Panc1 (cell line): ENCODE measurements around the gene VWA2. TPM values are rescaled to one million over a fixed set of nuclear protein-coding genes. Genes with fewer than 3 reads are reported as not detected.

Source experiments
- ATAC-seq: fragments of 200-7000 bp; cut with Tn5 transposase; 2 replicates; pipeline ENCODE4 v1.9.1; 2020; ENCODE audit warnings: mild to moderate bottlenecking, moderate library complexity
- BruUV-seq: library from RNA; stranded (reverse); fragments of 400-500 nt; replicated peaks from 2 replicates; lab custom pipeline; 2021; lab: Mats Ljungman, UMichigan
- CTCF ChIA-PET: fragments of 300-600 bp; sonication (Branson Sonifier 250); formaldehyde crosslinking; loops from one replicate; lab custom pipeline; 2022; ENCODE audit warnings: antibody characterized with exemption; lab: Charles Lee
- POLR2A ChIA-PET: fragments of 300-600 bp; sonication (Branson Sonifier 250); formaldehyde crosslinking; loops from one replicate; lab custom pipeline; 2022; ENCODE audit warnings: antibody characterized with exemption; lab: Charles Lee
- DNase-seq: peaks from one replicate; pipeline ENCODE4 v3.0.0-alpha.2; 2010; ENCODE audit warnings: low read depth, low spot score
- H3K27ac ChIP-seq: 2 replicates; pipeline ENCODE4 v1.5.1; 2011; ENCODE audit warnings: mild to moderate bottlenecking, low read length, inconsistent platforms
- H3K27me3 ChIP-seq: fragments of 200-500 bp; sonication (Bioruptor generic); 2 replicates; pipeline ENCODE4 v1.6.0; 2014; ENCODE audit warnings: low read length, inconsistent platforms; ENCODE audit not compliant: control insufficient read depth, insufficient read depth
- H3K36me3 ChIP-seq: fragments of 200-500 bp; sonication (Bioruptor generic); 2 replicates; pipeline ENCODE4 v1.5.1; 2014; ENCODE audit warnings: inconsistent platforms, mild to moderate bottlenecking, low read length, moderate library complexity; ENCODE audit not compliant: control insufficient read depth, insufficient read depth
- H3K4me1 ChIP-seq: 2 replicates; pipeline ENCODE4 v1.5.1; 2011; ENCODE audit warnings: inconsistent platforms, mild to moderate bottlenecking, low read length, moderate library complexity; ENCODE audit not compliant: control insufficient read depth, insufficient read depth
- H3K4me3 ChIP-seq, 2 experiments: 2 replicates each; pipeline ENCODE4 v1.5.1; 2011 to 2012; ENCODE audit warnings: low read depth in 2 of 2, low read length in 2 of 2, mild to moderate bottlenecking in 2 of 2, inconsistent platforms in 1 of 2, moderate library complexity in 1 of 2
- H3K9me3 ChIP-seq: fragments of 200-500 bp; sonication (Bioruptor generic); 2 replicates; pipeline ENCODE4 v1.5.1; 2014; ENCODE audit warnings: low read depth, mild to moderate bottlenecking, inconsistent platforms, low read length, moderate library complexity; ENCODE audit not compliant: control insufficient read depth, insufficient read depth
- CTCF ChIP-seq: fragments of 450-650 bp; IDR thresholded peaks from 2 replicates; pipeline ENCODE4 v1.5.1; 2017; ENCODE audit warnings: mild to moderate bottlenecking
- POLR2AphosphoS5 ChIP-seq: IDR thresholded peaks from 2 replicates; pipeline ENCODE4 v1.6.1; 2012; ENCODE audit warnings: mild to moderate bottlenecking, low read depth, low read length, moderate library complexity
- SIN3A ChIP-seq: IDR thresholded peaks from 2 replicates; pipeline ENCODE4 v1.6.1; 2012; ENCODE audit warnings: low read depth, mild to moderate bottlenecking, low read length, moderate library complexity, borderline replicate concordance; ENCODE audit not compliant: insufficient read depth
- TCF7L2 ChIP-seq: IDR thresholded peaks from 2 replicates; pipeline ENCODE4 v1.6.1; 2011; ENCODE audit warnings: mild to moderate bottlenecking, low read depth, low read length, inconsistent platforms
- in situ Hi-C: cut with HindIII; loops from 2 replicates; pipeline ENCODE4 v1.10.0; 2016; ENCODE audit warnings: low sequenced_read_pairs, low pct_unique_long_range_greater_than_20kb
- intact Hi-C: fragments of 100-400 bp; cut with micrococcal nuclease; formaldehyde crosslinking; loops from one replicate; pipeline ENCODE4 v1.10.0; 2022; ENCODE audit not compliant: unreplicated experiment
- total RNA-seq: library from RNA; stranded (reverse); gene quantifications from one replicate; pipeline ENCODE4 v1.2.1, GENCODE V29; 2021; ENCODE audit not compliant: unreplicated experiment
- TF ChIP-seq, protein P1 (sequence below), 2 experiments: IDR thresholded peaks; 2 replicates each; pipeline ENCODE4 v1.6.1; 2011 to 2012; ENCODE audit warnings: low read depth in 2 of 2, control low read depth in 1 of 2, low read length in 1 of 2, mild to moderate bottlenecking in 1 of 2, moderate library complexity in 1 of 2; ENCODE audit not compliant: insufficient read depth in 1 of 2

Gene VWA2
- total RNA-seq, 1 experiment from 2014 or later, result 0.77 TPM

- in situ Hi-C loops (no loop called here), intact Hi-C loops (loop anchor here (5.0 kb wide), 1 partner anchor 96 kb away; the partner anchor contains the start of gene AFAP1L2)
- peak; percentile 68 for DNase-seq
- Histone ChIP-seq H3K27me3 (no peaks in the 10 kb centered on the region), H3K4me3 (peak overlapping the region in 1 of 2 experiments; percentile 26; a peak in 2 of 4 replicates), H3K27ac (peak overlapping the region; percentile 91), H3K36me3 (no peaks in the 10 kb centered on the region), H3K4me1 (peaks cover 56% of the 10 kb centered on the region), H3K9me3 (no peaks in the 10 kb centered on the region)
- no TSS peak for BruUV-seq
- CTCF ChIA-PET, result interaction anchor here (0.7 to 0.9 kb wide), 7 partner anchors 77 to 183 kb away, joined by 3 to 6 read pairs (median 4); no protein-coding TSS in a partner anchor
- POLR2A ChIA-PET, result interaction anchor here (0.6 to 1.4 kb wide), 2 partner anchors 76 to 97 kb away, joined by 3 to 8 read pairs; no protein-coding TSS in a partner anchor
- ATAC-seq, result peak; percentile 94
- TF ChIP-seq POLR2AphosphoS5, result peak; percentile 87
- TF ChIP-seq TCF7L2, result no peak
Measured at GRCh38 chr10:114306116-114306973, 67.3 kb downstream of the VWA2 start.

DNA sequence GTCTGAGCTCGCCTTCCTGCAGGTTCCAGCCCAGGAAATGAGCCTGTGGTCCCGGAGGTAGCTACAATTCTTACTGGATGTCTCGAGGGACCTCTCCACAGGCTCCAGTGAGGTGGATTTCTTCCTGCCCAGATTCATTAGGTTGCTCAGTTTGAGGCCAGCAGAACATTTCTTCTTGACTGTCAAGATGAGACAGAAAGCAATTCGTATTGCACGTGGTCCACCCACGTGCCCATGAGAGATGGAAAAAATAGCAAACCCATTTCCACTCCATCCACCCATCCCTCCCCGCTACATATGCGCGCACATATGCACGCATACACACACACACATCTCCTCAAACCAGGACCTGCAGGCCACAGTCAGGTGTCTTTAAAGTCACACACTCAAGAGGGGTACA, 68.7 kb downstream of the VWA2 start:
- H3K4me1 ChIP-seq, result peaks cover 56% of the 10 kb centered on the region
- TF ChIP-seq, protein P1, sequence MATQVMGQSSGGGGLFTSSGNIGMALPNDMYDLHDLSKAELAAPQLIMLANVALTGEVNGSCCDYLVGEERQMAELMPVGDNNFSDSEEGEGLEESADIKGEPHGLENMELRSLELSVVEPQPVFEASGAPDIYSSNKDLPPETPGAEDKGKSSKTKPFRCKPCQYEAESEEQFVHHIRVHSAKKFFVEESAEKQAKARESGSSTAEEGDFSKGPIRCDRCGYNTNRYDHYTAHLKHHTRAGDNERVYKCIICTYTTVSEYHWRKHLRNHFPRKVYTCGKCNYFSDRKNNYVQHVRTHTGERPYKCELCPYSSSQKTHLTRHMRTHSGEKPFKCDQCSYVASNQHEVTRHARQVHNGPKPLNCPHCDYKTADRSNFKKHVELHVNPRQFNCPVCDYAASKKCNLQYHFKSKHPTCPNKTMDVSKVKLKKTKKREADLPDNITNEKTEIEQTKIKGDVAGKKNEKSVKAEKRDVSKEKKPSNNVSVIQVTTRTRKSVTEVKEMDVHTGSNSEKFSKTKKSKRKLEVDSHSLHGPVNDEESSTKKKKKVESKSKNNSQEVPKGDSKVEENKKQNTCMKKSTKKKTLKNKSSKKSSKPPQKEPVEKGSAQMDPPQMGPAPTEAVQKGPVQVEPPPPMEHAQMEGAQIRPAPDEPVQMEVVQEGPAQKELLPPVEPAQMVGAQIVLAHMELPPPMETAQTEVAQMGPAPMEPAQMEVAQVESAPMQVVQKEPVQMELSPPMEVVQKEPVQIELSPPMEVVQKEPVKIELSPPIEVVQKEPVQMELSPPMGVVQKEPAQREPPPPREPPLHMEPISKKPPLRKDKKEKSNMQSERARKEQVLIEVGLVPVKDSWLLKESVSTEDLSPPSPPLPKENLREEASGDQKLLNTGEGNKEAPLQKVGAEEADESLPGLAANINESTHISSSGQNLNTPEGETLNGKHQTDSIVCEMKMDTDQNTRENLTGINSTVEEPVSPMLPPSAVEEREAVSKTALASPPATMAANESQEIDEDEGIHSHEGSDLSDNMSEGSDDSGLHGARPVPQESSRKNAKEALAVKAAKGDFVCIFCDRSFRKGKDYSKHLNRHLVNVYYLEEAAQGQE (IDR thresholded peaks at IDR 0.05; ENCODE audit: insufficient read depth in 1 of 2, low read depth in 2 of 2, low read length in 1 of 2), result no peak
- TF ChIP-seq CTCF, result no peak
- no peak for TF ChIP-seq SIN3A
- TF ChIP-seq TCF7L2, result no peak
- TF ChIP-seq POLR2AphosphoS5, result no peak
- ChIA-PET CTCF (no interaction called here), POLR2A (interaction anchor here (0.6 to 1.4 kb wide), 2 partner anchors 23 to 96 kb away, joined by 3 to 4 read pairs; no protein-coding TSS in a partner anchor)
- intact Hi-C loops (loop anchor here (5.0 kb wide), 1 partner anchor 95 kb away; the partner anchor contains the start of gene AFAP1L2), in situ Hi-C loops (no loop called here)
- no peak for ATAC-seq
- H3K36me3 ChIP-seq, result no peaks in the 10 kb centered on the region
- H3K27me3 ChIP-seq, result no peaks in the 10 kb centered on the region
- no peak for DNase-seq
- H3K27ac ChIP-seq, result peak overlapping the region; percentile 91
- TSS peak; percentile 3 for BruUV-seq
- H3K4me3 ChIP-seq, result no peak overlapping the region
- H3K9me3 ChIP-seq, result no peaks in the 10 kb centered on the region
